Natural killer cell (primary cell): ENCODE data around the gene KATNIP. TPM values are rescaled to one million over a fixed set of nuclear protein-coding genes. Genes with fewer than 3 reads are reported as not detected.
A peak's percentile ranks its signal among the peaks of the same experiment; 100 is the strongest.

Experiments
- ATAC-seq, 3 donors: fragments of 150-1000 bp in 2 of 3; fragments of 200-7000 bp in 1 of 3; cut with Tn5 transposase; 1 replicate in 1 of 3; 2 replicates in 2 of 3; pipeline ENCODE4 v1.10.0; 2021; ENCODE audit warnings: mild to moderate bottlenecking in 2 of 3, moderate library complexity in 2 of 3
- DNase-seq, 2 donors: peaks; one replicate each; pipeline versions ENCODE4 v3.0.0 to v3.0.0-alpha.2; 2013 to 2021; ENCODE audit warnings: mixed read lengths in 1 of 2
- H3K27ac ChIP-seq: one replicate; pipeline ENCODE4 v1.5.1; 2013; ENCODE audit warnings: mild to moderate bottlenecking, low read length
- H3K27me3 ChIP-seq: one replicate; pipeline ENCODE4 v1.6.1; 2013; ENCODE audit warnings: low read length; ENCODE audit not compliant: control insufficient read depth, insufficient read depth
- H3K36me3 ChIP-seq: one replicate; pipeline ENCODE4 v1.6.1; 2013; ENCODE audit warnings: low read length; ENCODE audit not compliant: control insufficient read depth, insufficient read depth
- H3K4me1 ChIP-seq: one replicate; pipeline ENCODE4 v1.6.1; 2013; ENCODE audit warnings: low read length; ENCODE audit not compliant: control insufficient read depth, insufficient read depth
- H3K4me3 ChIP-seq: one replicate; pipeline ENCODE4 v1.5.1; 2013; ENCODE audit warnings: low read length
- H3K9me3 ChIP-seq: one replicate; pipeline ENCODE4 v1.6.1; 2013; ENCODE audit warnings: low read length; ENCODE audit not compliant: control insufficient read depth, insufficient read depth
- H3K27ac Mint-ChIP-seq, 2 donors: one replicate each; pipeline ENCODE4 v1.8.0; 2022; ENCODE audit warnings: mild to moderate bottlenecking in 2 of 2, mixed read lengths in 2 of 2, moderate library complexity in 1 of 2
- H3K27me3 Mint-ChIP-seq, 2 donors: one replicate each; pipeline ENCODE4 v1.8.0; 2022; ENCODE audit warnings: low read depth in 2 of 2, mixed read lengths in 2 of 2
- H3K36me3 Mint-ChIP-seq: one replicate; pipeline ENCODE4 v1.8.0; 2022; ENCODE audit warnings: mixed read lengths
- H3K4me1 Mint-ChIP-seq, 2 donors: one replicate each; pipeline ENCODE4 v1.8.0; 2022; ENCODE audit warnings: mixed read lengths in 2 of 2
- H3K4me3 Mint-ChIP-seq: one replicate; pipeline ENCODE4 v1.8.0; 2022; ENCODE audit warnings: mild to moderate bottlenecking, moderate library complexity, mixed read lengths
- H3K9me3 Mint-ChIP-seq, 2 donors: one replicate each; pipeline ENCODE4 v1.8.0; 2022; ENCODE audit warnings: mixed read lengths in 2 of 2
- whole genome bisulfite sequencing: methylation state at CpG from one replicate; pipeline ENCODE4 v1.1.7; 2013; ENCODE audit warnings: missing lambda C conversion rate; ENCODE audit not compliant: insufficient coverage; 5-methylcytosine and 5-hydroxymethylcytosine counted together
- intact Hi-C: fragments of 100-400 bp; cut with micrococcal nuclease; formaldehyde crosslinking; loops from one replicate; pipeline ENCODE4 v1.14.2; 2022
- total RNA-seq, 4 donors: library from RNA; stranded (reverse); fragments of 120-200 nt in 1 of 4; gene quantifications; one replicate each; pipeline versions ENCODE4 v1.2.3 to v1.2.4, GENCODE V29; 2013 to 2022
- TF ChIP-seq, protein P1 (sequence below): fragments of 200-600 bp; IDR thresholded peaks from one replicate; pipeline ENCODE4 v1.8.0; 2022; ENCODE audit warnings: antibody characterized with exemption

KATNIP gene
- total RNA-seq, result 10 to 100 TPM; 32.6 to 38.4 (median 32.7) TPM
- 22.3 TPM for total RNA-seq (2013)

DNA sequence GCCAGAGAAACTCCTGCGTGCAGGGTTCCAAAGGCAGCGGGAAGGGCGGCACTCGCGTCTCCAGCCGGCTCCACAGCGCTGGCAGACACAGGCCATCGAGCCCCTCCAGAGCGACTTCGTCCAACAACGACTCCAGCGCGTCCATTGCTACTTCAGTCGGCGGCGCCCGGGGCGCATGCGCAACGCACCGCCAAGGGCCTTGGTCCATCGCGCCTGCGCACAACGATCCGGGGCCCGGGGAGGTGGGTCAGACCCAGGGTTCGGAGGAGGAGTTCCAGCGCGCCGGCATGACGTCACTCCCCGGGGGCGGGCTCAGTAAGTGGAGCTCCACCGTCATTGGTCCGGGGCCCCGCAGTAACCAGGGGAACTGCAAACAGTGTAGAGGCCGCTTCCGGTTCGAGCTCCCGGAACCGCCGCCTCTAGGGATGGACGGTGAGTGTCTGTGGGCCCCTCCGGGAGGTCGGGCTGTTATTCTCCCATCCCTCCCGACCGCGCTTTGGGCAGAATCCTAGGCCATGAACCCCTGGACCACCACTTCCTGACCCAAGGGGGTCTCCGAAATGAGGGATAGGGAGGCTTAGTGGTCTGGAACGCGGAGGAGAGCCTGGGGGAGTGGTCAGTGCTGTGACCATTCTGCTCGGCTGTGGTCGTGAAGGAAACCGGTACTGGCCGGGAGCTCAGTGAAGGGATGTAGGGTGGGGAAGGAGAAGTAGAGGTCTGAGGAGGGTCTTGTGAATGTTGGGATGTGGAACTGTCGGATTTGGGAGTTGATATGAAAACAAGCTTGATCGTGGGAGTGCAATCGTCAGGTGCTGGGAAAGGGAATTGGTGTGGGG lies at the start of gene KATNIP, which contains the start of gene GTF3C1:
KATNIP (plus strand) TSS at position 399 of the 836 bp plus-strand sequence; CDS start at position 426, 27 bp downstream.
GTF3C1 (minus strand) TSS at position 168 of the 836 bp plus-strand sequence; CDS start at position 145, 23 bp downstream.
- H3K27ac ChIP-seq, result peak within 1 kb of the TSS; percentile 75
- DNase-seq (peak; percentile 100), ATAC-seq (peak; percentile 98 to 100 (median 99))
- peaks cover 4% of the 10 kb centered on the region for H3K36me3 ChIP-seq
- H3K9me3 ChIP-seq, result no peaks in the 10 kb centered on the region
- H3K4me1 ChIP-seq, result peaks cover 25% of the 10 kb centered on the region
- WGBS, result under 1% methylated on average over 57 of the region's 59 CpGs
- intact Hi-C loops, result no loop called here
- H3K36me3 Mint-ChIP-seq, result no peaks in the 10 kb centered on the region
- H3K27me3 ChIP-seq, result no peaks in the 10 kb centered on the region
- peak within 1 kb of the TSS; percentile 52 for H3K4me3 ChIP-seq
- peak within 1 kb of the TSS; percentile 99 for H3K4me3 Mint-ChIP-seq
- H3K27ac Mint-ChIP-seq, result peak within 1 kb of the TSS; percentile 99 to 100
- no peaks in the 10 kb centered on the region for H3K27me3 Mint-ChIP-seq
- no peaks in the 10 kb centered on the region for H3K9me3 Mint-ChIP-seq
- H3K4me1 Mint-ChIP-seq, result peaks cover 49 to 51% of the 10 kb centered on the region in 2 donors
- TF ChIP-seq, protein P1, sequence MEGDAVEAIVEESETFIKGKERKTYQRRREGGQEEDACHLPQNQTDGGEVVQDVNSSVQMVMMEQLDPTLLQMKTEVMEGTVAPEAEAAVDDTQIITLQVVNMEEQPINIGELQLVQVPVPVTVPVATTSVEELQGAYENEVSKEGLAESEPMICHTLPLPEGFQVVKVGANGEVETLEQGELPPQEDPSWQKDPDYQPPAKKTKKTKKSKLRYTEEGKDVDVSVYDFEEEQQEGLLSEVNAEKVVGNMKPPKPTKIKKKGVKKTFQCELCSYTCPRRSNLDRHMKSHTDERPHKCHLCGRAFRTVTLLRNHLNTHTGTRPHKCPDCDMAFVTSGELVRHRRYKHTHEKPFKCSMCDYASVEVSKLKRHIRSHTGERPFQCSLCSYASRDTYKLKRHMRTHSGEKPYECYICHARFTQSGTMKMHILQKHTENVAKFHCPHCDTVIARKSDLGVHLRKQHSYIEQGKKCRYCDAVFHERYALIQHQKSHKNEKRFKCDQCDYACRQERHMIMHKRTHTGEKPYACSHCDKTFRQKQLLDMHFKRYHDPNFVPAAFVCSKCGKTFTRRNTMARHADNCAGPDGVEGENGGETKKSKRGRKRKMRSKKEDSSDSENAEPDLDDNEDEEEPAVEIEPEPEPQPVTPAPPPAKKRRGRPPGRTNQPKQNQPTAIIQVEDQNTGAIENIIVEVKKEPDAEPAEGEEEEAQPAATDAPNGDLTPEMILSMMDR, result no peak

DNA sequence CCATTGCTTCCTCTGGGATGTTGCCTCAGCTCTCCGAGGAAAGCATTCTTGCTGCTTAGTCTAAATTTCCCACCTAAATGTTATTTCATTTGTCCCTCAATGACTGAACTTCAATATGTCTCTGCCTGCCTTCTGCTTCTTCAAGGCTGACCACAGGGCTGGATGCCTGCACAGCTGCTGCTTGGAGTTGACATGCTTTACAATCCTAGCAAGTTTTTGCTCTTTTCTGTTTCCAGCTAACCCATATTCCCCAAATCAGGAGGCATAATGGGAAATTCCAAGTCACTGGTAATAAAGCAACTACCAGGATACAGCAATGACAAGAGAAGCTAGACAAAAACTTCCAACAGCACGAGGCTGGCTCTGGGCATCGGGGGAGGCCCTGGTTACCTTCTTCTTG lies 49.1 kb upstream of the KATNIP start:
- TF ChIP-seq, protein P1, result no peak
- no peaks in the 10 kb centered on the region for H3K4me1 ChIP-seq
- Mint-ChIP-seq H3K27ac (peak overlapping the region; percentile 12 to 15), H3K9me3 (no peaks in the 10 kb centered on the region), H3K4me1 (no peaks in the 10 kb centered on the region), H3K4me3 (no peak overlapping the region), H3K36me3 (peaks cover 21% of the 10 kb centered on the region), H3K27me3 (no peaks in the 10 kb centered on the region)
- no peaks in the 10 kb centered on the region for H3K9me3 ChIP-seq
- no peak overlapping the region for H3K27ac ChIP-seq
- intact Hi-C loops, result no loop called here
- H3K4me3 ChIP-seq, result no peak overlapping the region
- DNase-seq, result no peak
- no peaks in the 10 kb centered on the region for H3K27me3 ChIP-seq
- whole genome bisulfite sequencing, result 99% methylated on average over 3 of the region's 3 CpGs
- no peak for ATAC-seq
- H3K36me3 ChIP-seq, result peaks cover 90% of the 10 kb centered on the region

DNA sequence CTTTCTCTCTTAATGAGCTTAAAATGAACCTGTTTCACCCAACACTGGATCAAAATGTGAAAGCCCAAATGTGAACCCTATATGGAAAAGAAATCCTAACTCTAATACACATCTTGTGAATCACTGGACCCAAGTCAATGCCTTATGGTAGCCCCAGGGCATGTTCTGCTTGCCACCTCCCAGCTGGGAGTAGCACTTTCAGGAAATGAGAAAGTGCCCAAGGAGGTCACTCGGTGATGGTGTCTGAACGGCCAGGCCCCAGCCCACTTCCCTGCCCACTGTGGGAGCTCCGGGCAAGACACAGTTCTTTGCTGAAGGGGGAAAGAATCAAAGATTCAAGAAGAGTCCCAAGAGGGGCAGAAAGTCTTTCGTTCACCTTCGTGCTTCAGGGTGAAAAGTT lies 46.3 kb upstream of the KATNIP start:
- no peak overlapping the region for H3K4me3 Mint-ChIP-seq
- TF ChIP-seq, protein P1, result no peak
- peaks cover 26% of the 10 kb centered on the region for H3K36me3 Mint-ChIP-seq
- no peaks in the 10 kb centered on the region for H3K4me1 Mint-ChIP-seq
- Histone ChIP-seq H3K36me3 (peaks cover 95% of the 10 kb centered on the region), H3K27ac (no peak overlapping the region), H3K9me3 (no peaks in the 10 kb centered on the region), H3K4me1 (no peaks in the 10 kb centered on the region), H3K4me3 (no peak overlapping the region), H3K27me3 (no peaks in the 10 kb centered on the region)
- no peak for DNase-seq
- H3K27ac Mint-ChIP-seq, result peak overlapping the region in 1 of 2 donors; percentile 33
- ATAC-seq, result no peak
- WGBS, result 93% methylated on average over 5 of the region's 5 CpGs
- intact Hi-C loops, result no loop called here
- H3K9me3 Mint-ChIP-seq, result no peaks in the 10 kb centered on the region
- H3K27me3 Mint-ChIP-seq, result no peaks in the 10 kb centered on the region
